Measurements from ENCODE around the gene UBE2R2. TPM values are rescaled to one million over a fixed set of nuclear protein-coding genes. Genes with fewer than 3 reads are reported as not detected.

Gene UBE2R2
- total and polyA plus RNA-seq, 2 of the 8 experiments (the other 6 are each of a cell fraction or from before 2014, with no cell fraction given), result 19.4 to 42.1 TPM

- Histone ChIP-seq H3K14ac (ENCODE audit: insufficient read length) (no peak overlapping the region), H3K27me3 (replicated peaks in 1 of 4; ENCODE audit: control insufficient read depth in 3 of 4, extremely low read depth in 1 of 4, insufficient read depth in 3 of 4, low read length in 3 of 4) (no peaks in the 10 kb centered on the region), H3K36me3 (ENCODE audit: control insufficient read depth in 2 of 4, insufficient read depth in 4 of 4, low read length in 3 of 4) (peaks cover 0 to 36% (median 9%) of the 10 kb centered on the region in 4 experiments; a peak in 5 of 8 replicates), H2BK15ac (ENCODE audit: low read length) (no peak overlapping the region), H4K8ac (ENCODE audit: extremely low read depth, insufficient read depth, low read length) (no peak overlapping the region), H3K4ac (replicated peaks; ENCODE audit: insufficient read length, low read depth, low read length) (no peak overlapping the region), H3K18ac (ENCODE audit: extremely low read depth, low read length) (no peak overlapping the region), H2BK120ac (replicated peaks; ENCODE audit: low read depth, low read length) (no peak overlapping the region), H3K4me1 (replicated peaks in 1 of 4; ENCODE audit: control insufficient read depth in 3 of 4, insufficient read depth in 4 of 4, low read length in 3 of 4) (no peaks in the 10 kb centered on the region), H4K20me1 (replicated peaks in 1 of 2; ENCODE audit: control insufficient read depth in 1 of 2, insufficient read depth in 2 of 2, low read length in 2 of 2) (no peaks in the 10 kb centered on the region), H3K9ac (replicated peaks in 1 of 4; ENCODE audit: extremely low read depth in 1 of 4, low read depth in 3 of 4, low read length in 3 of 4) (no peak overlapping the region), H3K23me2 (ENCODE audit: low read depth, low read length) (no peaks in the 10 kb centered on the region), H3K56ac (replicated peaks; ENCODE audit: insufficient read length, low read depth, low read length) (no peak overlapping the region), H4K5ac (ENCODE audit: insufficient read length, low read depth, low read length) (no peak overlapping the region), H4K91ac (replicated peaks; ENCODE audit: insufficient read length, low read length) (no peak overlapping the region), H3K79me2 (ENCODE audit: control insufficient read depth in 1 of 2, insufficient read depth in 2 of 2, low read length in 2 of 2) (peaks cover 0 to 6% of the 10 kb centered on the region in 2 experiments; a peak in 1 of 4 replicates), H3K79me1 (ENCODE audit: low read depth, low read length) (no peaks in the 10 kb centered on the region), H2AK5ac (ENCODE audit: low read depth, low read length) (no peak overlapping the region), H3K23ac (ENCODE audit: insufficient read length) (no peak overlapping the region), H2BK5ac (ENCODE audit: low read depth, low read length) (no peak overlapping the region), H3K4me3 (ENCODE audit: extremely low read depth in 1 of 4, insufficient read depth in 2 of 4, low read depth in 3 of 4, low read length in 4 of 4) (no peak overlapping the region), H2BK12ac (ENCODE audit: low read depth, low read length) (no peak overlapping the region), H2AFZ (ENCODE audit: low read length) (no peak overlapping the region), H3K4me2 (ENCODE audit: insufficient read depth in 1 of 2, low read depth in 2 of 2, low read length in 2 of 2) (no peak overlapping the region), H2BK20ac (ENCODE audit: low read length) (no peak overlapping the region), H3K9me3 (ENCODE audit: insufficient read depth in 2 of 2, low read depth in 1 of 2, low read length in 1 of 2) (no peaks in the 10 kb centered on the region), H3K27ac (ENCODE audit: low read depth, low read length) (no peak overlapping the region)
- DNase-seq (ENCODE audit: low read depth in 1 of 2, low spot score in 2 of 2), result no peak
- WGBS, 2 experiments (ENCODE audit: extremely low coverage in 1 of 2, insufficient coverage in 1 of 2, insufficient read length in 1 of 2, insufficient replicate concordance in 2 of 2, low coverage in 1 of 2, low lambda C conversion rate in 2 of 2, missing lambda C conversion rate in 1 of 2), result 92% methylated on average over 1 of the region's 1 CpG; no CpG with 5 or more reads in 1 of the 2 experiments
- TF ChIP-seq YY1 (IDR thresholded peaks at IDR 0.05; ENCODE audit: low read depth, low read length), result no peak
- TF ChIP-seq JUND (IDR thresholded peaks at IDR 0.05; ENCODE audit: low read length), result no peak
- TF ChIP-seq PHF8 (conservative IDR thresholded peaks at IDR 0.05; ENCODE audit: low read depth, low read length), result no peak
- no peak for TF ChIP-seq JUN (IDR thresholded peaks at IDR 0.05; ENCODE audit: low read depth, low read length)
- no peak for TF ChIP-seq SP2 (IDR thresholded peaks at IDR 0.05; ENCODE audit: low read length)
- no peak for TF ChIP-seq EP300 (IDR thresholded peaks at IDR 0.05; ENCODE audit: borderline replicate concordance in 1 of 2, low read depth in 2 of 2, low read length in 2 of 2)
- TF ChIP-seq E2F6 (IDR thresholded peaks at IDR 0.05), result no peak
- no peak for TF ChIP-seq MAFK (IDR thresholded peaks at IDR 0.05; ENCODE audit: low read depth, low read length)
- POLR2A ChIA-PET (ENCODE audit: partially characterized antibody), result interaction anchor here (1.6 kb wide), 1 partner anchor 8 kb away, joined by 3 read pairs; no protein-coding TSS in a partner anchor
- CTCF ChIA-PET (ENCODE audit: partially characterized antibody), result interaction anchor here (0.5 to 5.8 kb wide), 2 partner anchors 10 to 214 kb away, joined by 3 to 37 read pairs; no protein-coding TSS in a partner anchor
- no peak for FAIRE-seq
Observed at GRCh38 chr9:33913541-33913940, 96.6 kb downstream of the UBE2R2 start.
